Esophagus muscularis mucosa (tissue), 3 donors: Measurements from ENCODE around the gene MAMLD1.

ENCODE experiments used
- POLR2AphosphoS5 ChIP-seq, 2 donors: sonication (generic); formaldehyde crosslinking; IDR thresholded peaks; one replicate each; pipeline ENCODE4 v1.6.1; 2017; ENCODE audit warnings: antibody characterized with exemption in 2 of 2
- TF ChIP-seq, protein P1 (sequence below), 3 experiments: fragments of 200-600 bp in 2 of 3; fragments of 450-650 bp in 1 of 3; sonication (generic) in 2 of 3; IDR thresholded peaks; one replicate each; pipeline ENCODE4 v1.5.1; 2017 to 2019; ENCODE audit warnings: antibody characterized with exemption in 3 of 3, mild to moderate bottlenecking in 2 of 3, moderate library complexity in 1 of 3

- TF ChIP-seq, protein P1, sequence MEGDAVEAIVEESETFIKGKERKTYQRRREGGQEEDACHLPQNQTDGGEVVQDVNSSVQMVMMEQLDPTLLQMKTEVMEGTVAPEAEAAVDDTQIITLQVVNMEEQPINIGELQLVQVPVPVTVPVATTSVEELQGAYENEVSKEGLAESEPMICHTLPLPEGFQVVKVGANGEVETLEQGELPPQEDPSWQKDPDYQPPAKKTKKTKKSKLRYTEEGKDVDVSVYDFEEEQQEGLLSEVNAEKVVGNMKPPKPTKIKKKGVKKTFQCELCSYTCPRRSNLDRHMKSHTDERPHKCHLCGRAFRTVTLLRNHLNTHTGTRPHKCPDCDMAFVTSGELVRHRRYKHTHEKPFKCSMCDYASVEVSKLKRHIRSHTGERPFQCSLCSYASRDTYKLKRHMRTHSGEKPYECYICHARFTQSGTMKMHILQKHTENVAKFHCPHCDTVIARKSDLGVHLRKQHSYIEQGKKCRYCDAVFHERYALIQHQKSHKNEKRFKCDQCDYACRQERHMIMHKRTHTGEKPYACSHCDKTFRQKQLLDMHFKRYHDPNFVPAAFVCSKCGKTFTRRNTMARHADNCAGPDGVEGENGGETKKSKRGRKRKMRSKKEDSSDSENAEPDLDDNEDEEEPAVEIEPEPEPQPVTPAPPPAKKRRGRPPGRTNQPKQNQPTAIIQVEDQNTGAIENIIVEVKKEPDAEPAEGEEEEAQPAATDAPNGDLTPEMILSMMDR (IDR thresholded peaks at IDR 0.05) = no peak
- TF ChIP-seq POLR2AphosphoS5 (IDR thresholded peaks at IDR 0.05) = no peak
Measured at GRCh38 chrX:150409486-150409885, 46.4 kb downstream of the MAMLD1 start.
